Upper lobe of left lung (tissue), 4 donors: ENCODE measurements around the gene HIGD2B.
A peak's percentile ranks its signal among the peaks of the same experiment; 100 is the strongest.

Experiments used
- POLR2A ChIP-seq, 4 donors: fragments of 450-650 bp; IDR thresholded peaks; one replicate each; pipeline ENCODE4 v1.5.1; 2016 to 2017; ENCODE audit warnings: antibody characterized with exemption in 4 of 4, mild to moderate bottlenecking in 2 of 4
- TF ChIP-seq, protein P1 (sequence below), 6 experiments: fragments of 450-650 bp in 4 of 6; fragments of 200-600 bp in 2 of 6; sonication (generic) in 2 of 6; IDR thresholded peaks; one replicate each; pipeline ENCODE4 v1.5.1; 2016 to 2019; ENCODE audit warnings: antibody characterized with exemption in 6 of 6

DNA sequence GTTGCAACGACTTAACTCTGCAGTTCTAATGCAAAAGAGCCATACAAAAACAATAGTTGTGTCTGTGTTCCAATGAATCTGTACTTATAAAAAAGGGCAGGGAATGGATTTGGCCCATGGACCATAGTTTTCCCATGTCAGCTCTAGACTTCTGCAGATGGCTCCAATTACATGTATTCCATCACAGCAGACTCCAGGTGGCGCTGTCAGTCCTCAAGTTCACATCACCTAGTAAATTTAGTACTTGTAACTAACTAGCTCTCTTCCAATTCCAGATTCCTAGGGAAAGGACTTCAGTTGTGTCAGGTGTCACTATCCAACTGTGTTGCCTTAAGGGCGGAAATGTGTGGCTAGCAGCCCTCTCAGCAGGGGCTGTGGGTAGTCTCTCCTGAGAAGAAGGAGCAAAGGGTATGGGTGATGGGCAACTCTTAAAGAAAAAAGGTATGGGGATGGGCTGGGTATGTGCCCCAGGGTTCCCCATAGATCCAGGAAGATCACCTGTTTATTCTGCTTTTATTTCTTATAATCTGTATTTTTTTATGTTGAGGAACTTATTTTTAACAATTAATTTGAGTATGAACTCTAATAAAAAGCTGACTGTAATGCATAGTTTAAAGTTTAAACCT is 36.2 kb upstream of the HIGD2B start:
- TF ChIP-seq, protein P1, sequence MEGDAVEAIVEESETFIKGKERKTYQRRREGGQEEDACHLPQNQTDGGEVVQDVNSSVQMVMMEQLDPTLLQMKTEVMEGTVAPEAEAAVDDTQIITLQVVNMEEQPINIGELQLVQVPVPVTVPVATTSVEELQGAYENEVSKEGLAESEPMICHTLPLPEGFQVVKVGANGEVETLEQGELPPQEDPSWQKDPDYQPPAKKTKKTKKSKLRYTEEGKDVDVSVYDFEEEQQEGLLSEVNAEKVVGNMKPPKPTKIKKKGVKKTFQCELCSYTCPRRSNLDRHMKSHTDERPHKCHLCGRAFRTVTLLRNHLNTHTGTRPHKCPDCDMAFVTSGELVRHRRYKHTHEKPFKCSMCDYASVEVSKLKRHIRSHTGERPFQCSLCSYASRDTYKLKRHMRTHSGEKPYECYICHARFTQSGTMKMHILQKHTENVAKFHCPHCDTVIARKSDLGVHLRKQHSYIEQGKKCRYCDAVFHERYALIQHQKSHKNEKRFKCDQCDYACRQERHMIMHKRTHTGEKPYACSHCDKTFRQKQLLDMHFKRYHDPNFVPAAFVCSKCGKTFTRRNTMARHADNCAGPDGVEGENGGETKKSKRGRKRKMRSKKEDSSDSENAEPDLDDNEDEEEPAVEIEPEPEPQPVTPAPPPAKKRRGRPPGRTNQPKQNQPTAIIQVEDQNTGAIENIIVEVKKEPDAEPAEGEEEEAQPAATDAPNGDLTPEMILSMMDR (IDR thresholded peaks at IDR 0.05) = peak in 5 of 6 experiments; percentile 34 to 61 (median 58)
- TF ChIP-seq POLR2A (IDR thresholded peaks at IDR 0.05) = no peak
